Measurements from ENCODE around the gene PDE2A.

DNA sequence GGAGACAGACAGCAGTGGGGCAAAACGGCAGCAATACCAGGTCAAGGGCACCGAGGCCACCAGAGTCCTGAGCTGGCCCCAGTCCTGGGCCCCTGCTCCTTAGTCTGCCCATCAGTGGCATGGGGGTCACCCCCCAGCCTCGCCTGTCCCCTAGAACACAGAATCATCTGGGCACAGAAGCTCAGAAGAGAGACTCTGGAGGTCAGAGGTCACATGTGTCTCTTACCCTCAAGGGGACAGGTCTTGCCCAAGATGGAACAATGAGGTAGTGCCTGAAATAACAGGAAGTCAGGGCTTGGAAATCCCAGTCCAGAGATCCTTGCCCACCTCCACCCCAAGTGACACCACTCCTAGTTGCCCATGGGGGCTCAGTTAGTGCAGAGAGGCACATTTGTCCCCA, 20.6 kb downstream of the PDE2A start:
- no peak for TF ChIP-seq GATA2 (IDR thresholded peaks at IDR 0.05; ENCODE audit: low read depth, low read length)
- TF ChIP-seq GATA3 (IDR thresholded peaks at IDR 0.05; ENCODE audit: low read depth, low read length) = no peak
